ENCODE results near the gene ZFAND3. TPM values are rescaled to one million over a fixed set of nuclear protein-coding genes. Genes with fewer than 3 reads are reported as not detected.

ZFAND3 gene
- total RNA-seq, 1 experiment from 2014 or later: 47.2 TPM

DNA sequence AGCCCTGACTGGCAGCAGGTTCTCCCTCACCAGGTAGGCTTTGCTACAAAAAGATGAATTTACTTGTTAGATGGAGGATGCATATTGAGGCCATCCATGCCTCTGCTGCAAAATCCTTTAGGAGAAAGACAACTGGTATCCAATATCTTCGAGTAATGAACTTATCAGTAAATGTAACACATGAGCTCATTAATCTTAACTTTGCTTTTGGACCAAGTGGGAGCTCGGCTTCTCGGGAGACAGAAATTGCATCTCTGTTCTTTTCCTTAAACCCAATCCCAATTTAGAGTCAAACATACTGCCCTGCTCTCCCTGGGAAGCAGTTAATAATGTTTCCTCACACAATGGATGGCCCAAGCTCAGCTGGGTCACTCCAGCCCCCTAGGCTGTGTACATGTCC is 330.5 kb downstream of the ZFAND3 start:
- intact Hi-C loops (cut with micrococcal nuclease): no loop called here
- Histone ChIP-seq H3K9me2 (ENCODE audit: insufficient read depth) (no peaks in the 10 kb centered on the region), H3K9me3 (ENCODE audit: control insufficient read depth in 1 of 2, insufficient read depth in 1 of 2, low read depth in 1 of 2, low read length in 2 of 2) (no peaks in the 10 kb centered on the region), H3K27ac (ENCODE audit: low read depth, low read length) (no peak overlapping the region), H3K4me2 (ENCODE audit: low read length) (no peak overlapping the region), H4K20me1 (ENCODE audit: insufficient read depth) (no peaks in the 10 kb centered on the region), H3K27me3 (ENCODE audit: insufficient read depth, low read length) (no peaks in the 10 kb centered on the region), H3K9ac (ENCODE audit: low read length) (no peak overlapping the region), H2AFZ (ENCODE audit: low read depth, low read length, poor library complexity, severe bottlenecking) (no peak overlapping the region), H3K36me3 (ENCODE audit: control insufficient read depth in 1 of 2, insufficient read depth in 2 of 2, low read length in 2 of 2) (no peaks in the 10 kb centered on the region), H3K4me1 (ENCODE audit: control insufficient read depth in 1 of 2, insufficient read depth in 2 of 2, low read length in 2 of 2) (no peaks in the 10 kb centered on the region), H3K4me3 (replicated peaks in 1 of 2; ENCODE audit: low read depth in 1 of 2, low read length in 2 of 2) (no peak overlapping the region), H3K79me2 (ENCODE audit: insufficient read depth, low read length) (no peaks in the 10 kb centered on the region)
- TF ChIP-seq, protein P1, sequence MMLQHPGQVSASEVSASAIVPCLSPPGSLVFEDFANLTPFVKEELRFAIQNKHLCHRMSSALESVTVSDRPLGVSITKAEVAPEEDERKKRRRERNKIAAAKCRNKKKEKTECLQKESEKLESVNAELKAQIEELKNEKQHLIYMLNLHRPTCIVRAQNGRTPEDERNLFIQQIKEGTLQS (IDR thresholded peaks at IDR 0.05): no peak
- ChIA-PET CTCF (no interaction called here), POLR2A (no interaction called here), RAD21 (ENCODE audit: low non-redundant PET in 1 of 2, low total read pairs in 2 of 2, uncharacterized antibody in 2 of 2, unreplicated experiment in 2 of 2) (no interaction called here)
- no TSS peak for BruUV-seq (replicated peaks)
- DNase-seq (ENCODE audit: low read depth, low spot score) (no peak), ATAC-seq (no peak)

DNA sequence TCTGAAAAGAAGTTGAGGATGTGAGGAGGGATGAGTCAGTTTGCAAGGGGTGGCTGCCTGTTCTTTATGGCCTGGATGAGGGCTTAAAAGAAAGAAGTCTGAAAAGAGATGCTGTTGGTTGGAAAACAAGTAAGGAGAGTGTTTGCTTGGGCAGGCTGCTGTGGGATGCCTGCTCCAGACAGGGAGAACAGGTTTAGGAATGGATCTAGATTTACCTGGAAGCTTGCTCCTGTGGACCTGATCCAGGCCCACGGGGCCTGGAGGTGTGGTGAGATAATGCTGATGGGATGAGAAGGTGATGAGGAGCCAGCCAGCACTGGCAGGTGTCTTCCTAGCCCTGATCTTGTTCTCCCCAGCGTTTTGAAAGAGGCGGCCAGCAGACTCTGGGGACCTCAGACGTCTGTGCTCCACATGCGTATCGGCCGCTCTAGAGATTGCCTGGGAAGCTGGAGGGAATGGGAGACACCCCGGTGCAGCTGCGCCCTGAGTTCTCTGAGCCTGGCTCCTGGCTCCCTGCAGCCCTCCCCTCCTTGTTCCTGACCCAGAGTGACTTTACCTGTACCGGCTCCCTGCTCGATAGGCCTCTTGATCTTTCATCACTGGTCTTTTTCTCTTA is 331.3 kb downstream of the ZFAND3 start:
- H3K79me2 ChIP-seq (ENCODE audit: insufficient read depth, low read length): no peaks in the 10 kb centered on the region
- ChIA-PET POLR2A (no interaction called here), CTCF (no interaction called here), RAD21 (ENCODE audit: low non-redundant PET in 1 of 2, low total read pairs in 2 of 2, uncharacterized antibody in 2 of 2, unreplicated experiment in 2 of 2) (no interaction called here)
- intact Hi-C loops (cut with micrococcal nuclease): no loop called here
- H4K20me1 ChIP-seq (ENCODE audit: insufficient read depth): no peaks in the 10 kb centered on the region
- H3K36me3 ChIP-seq (ENCODE audit: control insufficient read depth in 1 of 2, insufficient read depth in 2 of 2, low read length in 2 of 2): no peaks in the 10 kb centered on the region
- H3K4me2 ChIP-seq (ENCODE audit: low read length): no peak overlapping the region
- H3K9me3 ChIP-seq (ENCODE audit: control insufficient read depth in 1 of 2, insufficient read depth in 1 of 2, low read depth in 1 of 2, low read length in 2 of 2): no peaks in the 10 kb centered on the region
- no peak overlapping the region for H3K9ac ChIP-seq (ENCODE audit: low read length)
- H2AFZ ChIP-seq (ENCODE audit: low read depth, low read length, poor library complexity, severe bottlenecking): no peak overlapping the region
- no peaks in the 10 kb centered on the region for H3K27me3 ChIP-seq (ENCODE audit: insufficient read depth, low read length)
- no peak overlapping the region for H3K27ac ChIP-seq (ENCODE audit: low read depth, low read length)
- no peak overlapping the region for H3K4me3 ChIP-seq (replicated peaks in 1 of 2; ENCODE audit: low read depth in 1 of 2, low read length in 2 of 2)
- ATAC-seq (no peak), DNase-seq (ENCODE audit: low read depth, low spot score) (no peak)
- TF ChIP-seq YY1 (IDR thresholded peaks at IDR 0.05; ENCODE audit: extremely low read depth, insufficient replicate concordance, low read depth, low read length): no peak
- TF ChIP-seq CEBPB (IDR thresholded peaks at IDR 0.05; ENCODE audit: low read depth): no peak
- TF ChIP-seq, protein P1 (IDR thresholded peaks at IDR 0.05): no peak
- TF ChIP-seq POLR2AphosphoS5 (IDR thresholded peaks at IDR 0.05; ENCODE audit: low read depth, low read length): no peak
- no peaks in the 10 kb centered on the region for H3K9me2 ChIP-seq (ENCODE audit: insufficient read depth)
- no TSS peak for BruUV-seq (replicated peaks)
- no peaks in the 10 kb centered on the region for H3K4me1 ChIP-seq (ENCODE audit: control insufficient read depth in 1 of 2, insufficient read depth in 2 of 2, low read length in 2 of 2)
